ENCODE results near the gene NUAK2.
A peak's percentile ranks its signal among the peaks of the same experiment; 100 is the strongest.

DNA sequence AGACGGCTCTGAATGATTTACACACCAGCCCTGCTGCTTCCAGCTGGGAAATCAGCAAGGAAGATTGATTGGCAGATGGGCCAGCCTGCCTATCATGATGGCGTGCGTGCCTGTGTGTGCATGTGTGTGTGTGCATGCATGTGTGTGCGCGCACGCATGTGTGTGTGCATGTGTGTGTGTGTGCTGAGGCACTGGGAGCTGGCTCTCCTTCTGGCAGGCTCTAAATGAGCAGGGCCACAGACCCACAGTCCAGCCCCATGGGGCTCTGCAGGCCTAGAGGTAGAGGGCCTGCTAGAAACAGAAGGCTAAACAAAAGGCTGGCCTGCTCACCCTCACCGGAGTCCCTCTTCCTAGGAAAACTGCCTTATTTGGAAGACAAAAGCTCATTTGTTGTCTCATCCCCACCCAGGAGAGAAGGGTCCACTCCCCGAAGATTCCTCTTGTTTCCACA is 29.2 kb upstream of the NUAK2 start:
- TF ChIP-seq POLR2AphosphoS5 (IDR thresholded peaks at IDR 0.05; ENCODE audit: low read depth, low read length) = no peak
- TF ChIP-seq, protein P1, sequence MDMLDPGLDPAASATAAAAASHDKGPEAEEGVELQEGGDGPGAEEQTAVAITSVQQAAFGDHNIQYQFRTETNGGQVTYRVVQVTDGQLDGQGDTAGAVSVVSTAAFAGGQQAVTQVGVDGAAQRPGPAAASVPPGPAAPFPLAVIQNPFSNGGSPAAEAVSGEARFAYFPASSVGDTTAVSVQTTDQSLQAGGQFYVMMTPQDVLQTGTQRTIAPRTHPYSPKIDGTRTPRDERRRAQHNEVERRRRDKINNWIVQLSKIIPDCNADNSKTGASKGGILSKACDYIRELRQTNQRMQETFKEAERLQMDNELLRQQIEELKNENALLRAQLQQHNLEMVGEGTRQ (IDR thresholded peaks at IDR 0.05; ENCODE audit: low read length) = no peak
- TF ChIP-seq CEBPB (IDR thresholded peaks at IDR 0.05; ENCODE audit: low read depth, low read length) = no peak
- TF ChIP-seq, protein P2, sequence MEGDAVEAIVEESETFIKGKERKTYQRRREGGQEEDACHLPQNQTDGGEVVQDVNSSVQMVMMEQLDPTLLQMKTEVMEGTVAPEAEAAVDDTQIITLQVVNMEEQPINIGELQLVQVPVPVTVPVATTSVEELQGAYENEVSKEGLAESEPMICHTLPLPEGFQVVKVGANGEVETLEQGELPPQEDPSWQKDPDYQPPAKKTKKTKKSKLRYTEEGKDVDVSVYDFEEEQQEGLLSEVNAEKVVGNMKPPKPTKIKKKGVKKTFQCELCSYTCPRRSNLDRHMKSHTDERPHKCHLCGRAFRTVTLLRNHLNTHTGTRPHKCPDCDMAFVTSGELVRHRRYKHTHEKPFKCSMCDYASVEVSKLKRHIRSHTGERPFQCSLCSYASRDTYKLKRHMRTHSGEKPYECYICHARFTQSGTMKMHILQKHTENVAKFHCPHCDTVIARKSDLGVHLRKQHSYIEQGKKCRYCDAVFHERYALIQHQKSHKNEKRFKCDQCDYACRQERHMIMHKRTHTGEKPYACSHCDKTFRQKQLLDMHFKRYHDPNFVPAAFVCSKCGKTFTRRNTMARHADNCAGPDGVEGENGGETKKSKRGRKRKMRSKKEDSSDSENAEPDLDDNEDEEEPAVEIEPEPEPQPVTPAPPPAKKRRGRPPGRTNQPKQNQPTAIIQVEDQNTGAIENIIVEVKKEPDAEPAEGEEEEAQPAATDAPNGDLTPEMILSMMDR (IDR thresholded peaks at IDR 0.05; ENCODE audit: control extremely low read depth in 1 of 3, insufficient read depth in 1 of 3, low read depth in 1 of 3, low read length in 3 of 3) = no peak
- no peak for TF ChIP-seq SP4 (IDR thresholded peaks at IDR 0.05; ENCODE audit: low read length)
- TF ChIP-seq CHD2 (IDR thresholded peaks at IDR 0.05; ENCODE audit: low read length) = no peak
- TF ChIP-seq JUND (IDR thresholded peaks at IDR 0.05; ENCODE audit: low read length) = no peak
- no peak for TF ChIP-seq JUN (IDR thresholded peaks at IDR 0.05; ENCODE audit: low read depth, low read length)
- no peak for TF ChIP-seq ASH2L (IDR thresholded peaks at IDR 0.05; ENCODE audit: low read length)
- peak in 1 of 2 experiments; percentile 38; a peak in 1 of 3 replicates for TF ChIP-seq POLR2A (IDR thresholded peaks at IDR 0.05; ENCODE audit: control extremely low read depth in 1 of 2, low read depth in 2 of 2, low read length in 2 of 2)
- TF ChIP-seq SUZ12 (IDR thresholded peaks at IDR 0.05; ENCODE audit: low read length) = no peak
- TF ChIP-seq, protein P3, sequence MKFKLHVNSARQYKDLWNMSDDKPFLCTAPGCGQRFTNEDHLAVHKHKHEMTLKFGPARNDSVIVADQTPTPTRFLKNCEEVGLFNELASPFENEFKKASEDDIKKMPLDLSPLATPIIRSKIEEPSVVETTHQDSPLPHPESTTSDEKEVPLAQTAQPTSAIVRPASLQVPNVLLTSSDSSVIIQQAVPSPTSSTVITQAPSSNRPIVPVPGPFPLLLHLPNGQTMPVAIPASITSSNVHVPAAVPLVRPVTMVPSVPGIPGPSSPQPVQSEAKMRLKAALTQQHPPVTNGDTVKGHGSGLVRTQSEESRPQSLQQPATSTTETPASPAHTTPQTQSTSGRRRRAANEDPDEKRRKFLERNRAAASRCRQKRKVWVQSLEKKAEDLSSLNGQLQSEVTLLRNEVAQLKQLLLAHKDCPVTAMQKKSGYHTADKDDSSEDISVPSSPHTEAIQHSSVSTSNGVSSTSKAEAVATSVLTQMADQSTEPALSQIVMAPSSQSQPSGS (IDR thresholded peaks at IDR 0.05; ENCODE audit: low read length) = no peak
- TF ChIP-seq RAD21 (IDR thresholded peaks at IDR 0.05 in 1 of 2, conservative IDR thresholded peaks at IDR 0.05 in 1 of 2; ENCODE audit: low read depth in 2 of 2, low read length in 2 of 2) = no peak
